Suppressor macrophage (primary cell): Measurements from ENCODE around the gene ZKSCAN3.
"Not testable (repeated sequence)": the region's sequence is repeated elsewhere in the genome, so short reads cannot be mapped to it uniquely, and the experiment has no call there.

ENCODE experiments used
- DNase-seq, 4 experiments: peaks; one replicate each; pipeline ENCODE4 v3.0.0-alpha.2; 2020 to 2022

The ZKSCAN3 gene

DNA sequence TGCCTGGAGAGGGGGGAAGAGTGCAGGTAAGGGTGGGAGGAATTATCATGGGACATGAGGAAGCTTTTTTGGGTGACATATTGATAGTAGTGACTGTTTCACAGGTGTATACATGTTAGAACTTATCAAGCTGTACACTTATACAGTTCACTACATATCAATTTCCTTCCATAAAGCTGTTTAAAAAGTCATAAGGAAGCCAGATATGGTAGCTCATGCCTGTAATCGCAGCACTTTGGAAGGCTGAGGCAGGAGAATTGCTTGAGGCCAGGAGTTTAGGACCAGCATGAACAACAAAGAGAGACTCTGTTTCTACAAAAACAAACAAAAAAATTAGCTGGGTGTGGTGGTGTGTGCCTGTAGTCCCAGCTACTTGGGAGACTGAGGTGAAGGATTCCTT lies 28.1 kb downstream of the ZKSCAN3 start:
- no peak for DNase-seq

DNA sequence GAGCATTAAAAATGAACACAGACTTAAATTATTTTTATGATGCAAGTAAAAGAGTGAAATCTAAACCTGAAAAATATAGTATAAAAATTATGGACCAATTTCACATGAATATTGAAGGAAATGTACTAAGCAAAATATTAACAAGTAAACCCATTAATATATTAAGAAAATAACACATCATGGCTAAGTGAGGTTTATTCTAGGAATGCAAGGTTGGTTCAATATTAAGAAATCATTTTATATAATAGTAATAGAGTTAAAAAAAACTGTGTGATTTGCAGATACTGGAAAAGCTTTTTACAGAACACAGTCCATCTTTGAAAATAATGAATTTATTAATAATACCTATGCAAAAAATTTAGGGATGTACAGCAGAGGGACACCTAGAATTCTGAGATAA lies 28.9 kb downstream of the ZKSCAN3 start:
- no peak for DNase-seq

DNA sequence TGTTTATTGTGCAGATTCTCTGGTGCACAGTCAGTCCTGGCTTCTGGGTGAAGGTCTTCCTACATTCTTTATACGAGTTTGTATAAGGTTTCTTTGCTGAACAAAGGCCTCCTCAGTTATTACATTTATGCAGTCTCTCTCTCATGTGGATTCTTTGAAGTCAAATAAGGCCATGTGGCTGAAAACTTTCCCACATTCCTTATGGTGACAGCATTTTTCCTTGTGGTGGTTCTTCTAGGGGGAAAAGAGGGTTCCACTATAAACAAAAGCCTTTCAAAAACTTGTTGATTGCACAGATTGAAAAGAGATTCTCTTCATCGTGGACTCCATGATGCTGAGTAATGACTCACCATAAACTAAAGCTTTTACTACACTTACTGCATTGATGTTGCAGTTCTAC lies 30.6 kb downstream of the ZKSCAN3 start:
- no peak for DNase-seq

- peak; percentile 92 to 96 (median 94) for DNase-seq
Measured at GRCh38 chr6:28383235-28384142, 33.7 kb downstream of the ZKSCAN3 start.

- DNase-seq, result no peak
Measured at GRCh38 chr6:28384143-28384533, 34.4 kb downstream of the ZKSCAN3 start.

DNA sequence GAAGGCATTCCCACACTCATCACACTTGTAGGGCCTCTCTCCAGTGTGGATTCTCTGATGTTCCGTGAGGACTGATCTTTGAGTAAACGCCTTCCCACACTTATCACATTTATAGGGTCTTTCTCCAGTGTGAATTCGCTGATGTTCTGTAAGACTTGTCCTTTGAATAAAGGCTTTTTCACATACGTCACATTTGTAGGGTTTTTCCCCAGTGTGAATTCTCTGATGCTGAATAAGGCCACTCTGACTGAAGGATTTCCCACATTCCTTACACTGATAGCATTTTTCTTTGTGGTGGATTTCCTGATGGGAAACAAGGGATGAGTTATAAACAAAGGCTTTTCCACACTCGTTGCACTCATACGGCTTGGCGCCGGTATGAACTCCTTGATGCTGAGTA lies 40.9 kb downstream of the ZKSCAN3 start:
- no peak for DNase-seq

DNA sequence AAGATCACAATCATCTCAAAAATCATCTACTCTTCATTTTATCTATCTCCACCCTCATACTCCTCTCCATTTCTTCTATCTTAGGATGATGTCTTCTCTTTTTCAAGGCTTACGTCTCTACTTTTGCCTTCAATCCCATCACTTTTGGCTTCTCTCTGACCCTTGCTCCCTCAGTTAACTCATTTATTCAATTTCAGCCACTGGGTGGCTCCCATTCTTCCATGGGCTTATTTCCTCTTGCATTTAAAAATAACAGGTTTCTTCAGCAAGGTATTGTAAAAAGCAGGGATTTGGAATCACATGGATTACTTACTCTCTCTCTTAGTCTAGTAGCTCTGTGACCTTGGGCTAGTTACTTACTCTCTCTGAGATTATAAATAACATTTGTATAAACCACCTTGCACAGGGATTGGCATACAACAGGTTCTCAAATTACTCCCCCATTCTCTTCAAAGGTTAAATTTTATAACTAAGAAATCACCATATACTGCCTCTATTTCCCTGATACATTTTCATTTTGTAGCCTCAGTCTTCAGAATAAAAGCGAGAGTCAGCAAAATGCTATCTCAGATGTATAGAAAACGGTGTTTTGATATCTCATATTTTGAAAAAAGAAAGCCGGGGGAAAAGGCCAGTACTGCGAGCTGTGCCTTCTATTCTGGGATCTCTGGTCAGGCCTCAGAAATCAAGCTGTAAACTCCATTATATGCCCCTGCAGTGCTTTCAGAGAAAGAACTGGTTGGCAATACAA lies 44.3 kb downstream of the ZKSCAN3 start:
- peak in 2 of 4 experiments; percentile 12 to 13 for DNase-seq

DNA sequence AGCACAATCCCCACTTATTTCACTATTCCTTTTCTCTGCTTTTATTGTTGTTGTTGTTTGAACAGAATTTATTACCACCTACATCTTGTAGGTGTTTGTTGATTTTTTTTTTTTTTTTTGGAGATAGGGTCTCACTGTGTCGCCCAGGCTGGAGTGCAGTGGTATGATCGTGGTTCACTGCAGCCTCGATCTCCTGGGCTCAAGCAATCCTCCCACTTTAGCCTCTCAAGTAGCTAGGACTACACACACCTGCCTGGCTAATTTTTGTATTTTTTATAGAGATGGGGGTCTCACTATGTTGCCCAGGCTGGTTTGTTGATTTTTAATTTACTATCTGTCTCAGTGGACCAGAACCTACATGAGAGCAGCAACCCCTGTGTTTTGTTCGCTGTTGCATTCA lies 46.2 kb downstream of the ZKSCAN3 start:
- DNase-seq, result no peak

- DNase-seq, result peak; percentile 83 to 90 (median 86)
Measured at GRCh38 chr6:28399350-28400121, 49.8 kb downstream of the ZKSCAN3 start, which contains the start of gene ZSCAN12. Gene ZSCAN12 (minus strand): TSS chr6:28399747. CDS start chr6:28398405, 1,342 bp downstream.

DNA sequence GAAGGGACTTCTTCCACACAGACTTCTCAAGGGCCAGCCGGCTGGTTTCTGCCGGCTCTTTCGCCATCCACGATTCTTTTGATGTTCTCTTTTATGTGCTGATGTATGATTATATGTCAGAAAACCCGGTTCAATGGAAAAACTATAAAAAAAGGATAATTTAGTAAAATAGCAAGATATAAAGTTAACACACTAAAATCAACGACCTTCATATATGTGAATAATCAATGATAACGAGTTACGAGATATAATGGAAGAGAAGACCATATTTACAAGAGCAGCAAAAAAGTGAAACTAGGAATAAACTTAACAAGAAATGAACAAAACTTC lies 50.3 kb downstream of the ZKSCAN3 start:
- DNase-seq, result no peak

GRCh38 chr6:28401172-28401571 lies 51.4 kb downstream of the ZKSCAN3 start:
- no peak for DNase-seq

- DNase-seq, result no peak
Measured at GRCh38 chr6:28402197-28402596, 52.5 kb downstream of the ZKSCAN3 start.

DNA sequence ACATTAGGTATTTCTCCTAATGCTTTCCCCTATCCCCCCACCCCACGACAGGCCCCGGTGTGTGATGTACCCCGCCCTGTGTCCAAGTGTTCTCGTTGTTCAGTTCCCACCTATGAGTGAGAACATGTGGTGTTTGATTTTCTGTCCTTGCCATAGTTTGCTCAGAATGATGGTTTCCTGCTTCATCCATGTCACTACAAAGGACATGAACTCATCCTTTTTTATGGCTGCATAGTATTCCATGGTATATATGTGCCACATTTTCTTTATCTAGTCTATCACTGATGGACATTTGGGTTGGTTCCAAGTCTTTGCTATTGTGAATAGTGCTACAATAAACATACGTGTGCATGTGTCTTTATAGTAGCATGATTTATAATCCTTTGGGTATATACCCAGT lies 54.2 kb downstream of the ZKSCAN3 start:
- DNase-seq, result not testable (repeated sequence)

DNA sequence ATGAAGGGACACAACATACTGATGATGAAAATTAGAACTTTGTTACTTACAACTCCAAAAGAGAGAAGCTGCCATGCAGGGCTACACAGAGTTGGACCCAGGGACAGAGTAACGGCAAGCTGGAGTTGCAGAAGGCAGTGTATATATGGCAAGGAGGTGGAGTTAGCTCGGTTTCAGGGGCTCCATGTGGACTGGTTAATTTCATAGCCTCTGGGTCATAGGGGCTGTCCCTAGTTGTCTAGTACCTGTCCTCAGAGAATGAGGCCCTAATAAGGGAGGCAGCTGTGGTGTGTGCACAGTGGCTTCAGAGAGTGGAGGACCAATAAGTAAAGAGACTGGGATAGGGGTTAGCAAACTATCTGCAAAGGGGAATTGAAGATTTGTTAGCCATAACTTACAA lies 57.7 kb downstream of the ZKSCAN3 start:
- DNase-seq, result no peak

DNA sequence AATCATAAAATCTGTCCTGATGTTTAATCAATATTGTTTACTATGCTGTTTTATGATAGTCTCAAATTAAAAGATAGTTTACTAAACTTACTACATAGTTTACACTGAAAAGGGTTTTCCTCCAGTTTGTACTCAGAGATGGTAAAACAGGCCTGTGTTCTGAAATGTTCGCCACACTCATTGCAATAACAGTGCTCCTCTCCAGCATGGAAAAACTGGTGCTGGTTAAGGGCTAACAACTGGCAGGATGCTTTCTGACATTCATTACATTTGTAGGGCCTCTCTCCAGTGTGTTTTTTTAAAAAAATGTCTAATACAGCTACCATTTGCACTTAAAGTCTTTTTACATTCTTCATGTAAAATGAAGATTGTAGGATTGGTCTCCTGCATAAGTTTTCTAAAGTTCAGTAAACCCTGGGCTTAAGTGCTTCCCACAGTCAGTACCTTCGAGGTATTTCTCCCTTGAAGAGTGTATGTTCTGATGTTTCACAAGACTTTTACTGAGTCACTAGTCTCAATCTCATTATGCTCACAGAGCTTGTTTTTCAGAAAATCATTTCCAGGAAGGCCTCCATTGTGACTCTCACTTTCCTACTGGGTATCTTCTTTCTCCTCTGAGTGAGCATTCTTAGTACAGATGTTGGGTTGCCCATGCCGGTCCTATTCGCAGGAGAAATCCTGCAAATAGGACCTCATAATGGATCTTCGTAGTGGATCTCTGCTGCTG lies 58.5 kb downstream of the ZKSCAN3 start:
- no peak for DNase-seq

DNA sequence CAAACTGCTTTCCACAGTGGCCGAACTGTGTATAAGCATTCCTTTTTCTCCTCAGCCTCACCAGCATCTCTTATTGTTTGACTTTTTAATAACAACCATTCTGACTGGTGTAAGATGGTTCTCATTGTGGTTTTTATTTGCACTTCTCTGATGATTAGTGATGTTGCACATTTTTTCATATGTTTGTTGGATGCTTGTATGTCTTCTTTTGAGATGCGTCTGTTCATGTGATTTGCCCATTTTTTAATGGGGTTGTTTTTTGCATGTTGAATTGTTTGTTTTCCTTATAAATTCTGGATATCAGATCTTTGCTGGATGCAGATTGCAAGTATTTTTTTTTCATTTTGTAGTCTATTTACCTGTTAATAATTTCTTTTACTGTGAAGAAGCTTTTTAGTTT lies 61.0 kb downstream of the ZKSCAN3 start:
- DNase-seq, result no peak

DNA sequence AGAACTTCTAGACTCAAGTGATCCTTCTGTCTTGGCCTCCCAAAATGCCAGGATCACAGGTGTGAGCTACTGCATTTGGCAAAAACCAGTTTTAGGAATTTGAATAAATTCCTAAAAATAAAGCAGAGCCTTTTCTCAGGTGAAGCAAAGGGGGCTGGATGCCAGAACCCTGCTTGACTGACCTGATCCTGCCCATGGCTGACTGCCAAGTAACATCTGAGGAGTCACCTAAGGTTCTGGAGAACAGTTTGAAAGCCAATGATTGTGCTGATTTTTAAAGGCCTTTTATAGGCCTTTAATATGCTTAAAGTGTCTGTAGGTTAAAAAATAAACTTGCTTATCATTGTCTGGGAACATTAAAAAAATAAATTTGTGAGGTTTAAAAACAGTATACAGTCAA lies 63.9 kb downstream of the ZKSCAN3 start:
- DNase-seq, result no peak
